ENCODE data around the gene SYNPR. TPM values are rescaled to one million over a fixed set of nuclear protein-coding genes. Genes with fewer than 3 reads are reported as not detected.

Gene SYNPR
- polyA plus RNA-seq, 3 donors: not detected

- Histone ChIP-seq H3K9me3 (replicated peaks in 1 of 2; ENCODE audit: control insufficient read depth in 1 of 2, insufficient read depth in 1 of 2, low read length in 2 of 2) (no peaks in the 10 kb centered on the region), H3K4me2 (replicated peaks; ENCODE audit: extremely low read depth, low read length, poor library complexity, severe bottlenecking) (no peak overlapping the region), H3K79me2 (ENCODE audit: insufficient read depth, low read length) (no peaks in the 10 kb centered on the region), H3K4me3 (replicated peaks in 1 of 3; ENCODE audit: low read depth in 2 of 3, low read length in 3 of 3) (no peak overlapping the region), H3K9ac (ENCODE audit: insufficient read depth, low read length, poor library complexity, severe bottlenecking) (no peak overlapping the region), H3K4me1 (ENCODE audit: control insufficient read depth in 1 of 2, insufficient read depth in 2 of 2, low read length in 2 of 2) (no peaks in the 10 kb centered on the region), H3K36me3 (replicated peaks in 1 of 2; ENCODE audit: control insufficient read depth in 1 of 2, insufficient read depth in 2 of 2, low read length in 2 of 2) (no peaks in the 10 kb centered on the region), H3K27me3 (ENCODE audit: control insufficient read depth in 2 of 2, insufficient read depth in 2 of 2, low read length in 2 of 2) (no peaks in the 10 kb centered on the region), H2AFZ (ENCODE audit: insufficient read depth, low read depth, low read length, poor library complexity, severe bottlenecking) (no peak overlapping the region), H4K20me1 (ENCODE audit: insufficient read depth, low read length) (no peaks in the 10 kb centered on the region), H3K27ac (ENCODE audit: low read depth in 1 of 2, low read length in 2 of 2) (no peak overlapping the region)
- H3K27me3 Mint-ChIP-seq (ENCODE audit: low read depth in 3 of 3): no peaks in the 10 kb centered on the region
- H3K36me3 Mint-ChIP-seq: no peaks in the 10 kb centered on the region
- no peak overlapping the region for H3K4me3 Mint-ChIP-seq
- H3K27ac Mint-ChIP-seq: no peak overlapping the region
- no peak for DNase-seq
- no peak for TF ChIP-seq CTCF (IDR thresholded peaks at IDR 0.05)
- H3K9me3 Mint-ChIP-seq: peaks cover 0 to 2% (median 0%) of the 10 kb centered on the region in 7 donors
- no peaks in the 10 kb centered on the region for H3K4me1 Mint-ChIP-seq
- intact Hi-C loops (cut with micrococcal nuclease): no loop called here
These were observed 230.7 kb downstream of the SYNPR start for GRCh38 chr3:63508771-63509170.

GRCh38 chr3:63513791-63514190 is 235.7 kb downstream of the SYNPR start:
- WGBS (ENCODE audit: insufficient coverage): no CpG with 5 or more reads among the region's 1 CpG
- H3K4me3 Mint-ChIP-seq: no peak overlapping the region
- Histone ChIP-seq H3K4me2 (replicated peaks; ENCODE audit: extremely low read depth, low read length, poor library complexity, severe bottlenecking) (no peak overlapping the region), H3K4me1 (ENCODE audit: control insufficient read depth in 1 of 2, insufficient read depth in 2 of 2, low read length in 2 of 2) (no peaks in the 10 kb centered on the region), H4K20me1 (ENCODE audit: insufficient read depth, low read length) (no peaks in the 10 kb centered on the region), H3K9ac (ENCODE audit: insufficient read depth, low read length, poor library complexity, severe bottlenecking) (no peak overlapping the region), H3K36me3 (replicated peaks in 1 of 2; ENCODE audit: control insufficient read depth in 1 of 2, insufficient read depth in 2 of 2, low read length in 2 of 2) (no peaks in the 10 kb centered on the region), H3K4me3 (replicated peaks in 1 of 3; ENCODE audit: low read depth in 2 of 3, low read length in 3 of 3) (no peak overlapping the region), H2AFZ (ENCODE audit: insufficient read depth, low read depth, low read length, poor library complexity, severe bottlenecking) (no peak overlapping the region), H3K27ac (ENCODE audit: low read depth in 1 of 2, low read length in 2 of 2) (no peak overlapping the region), H3K79me2 (ENCODE audit: insufficient read depth, low read length) (no peaks in the 10 kb centered on the region), H3K27me3 (ENCODE audit: control insufficient read depth in 2 of 2, insufficient read depth in 2 of 2, low read length in 2 of 2) (no peaks in the 10 kb centered on the region), H3K9me3 (replicated peaks in 1 of 2; ENCODE audit: control insufficient read depth in 1 of 2, insufficient read depth in 1 of 2, low read length in 2 of 2) (no peaks in the 10 kb centered on the region)
- no peaks in the 10 kb centered on the region for H3K36me3 Mint-ChIP-seq
- H3K9me3 Mint-ChIP-seq: peaks cover 0 to 2% (median 0%) of the 10 kb centered on the region in 7 donors
- no peaks in the 10 kb centered on the region for H3K27me3 Mint-ChIP-seq (ENCODE audit: low read depth in 3 of 3)
- H3K27ac Mint-ChIP-seq: no peak overlapping the region
- no peaks in the 10 kb centered on the region for H3K4me1 Mint-ChIP-seq
- DNase-seq: no peak
- no peak for TF ChIP-seq CTCF (IDR thresholded peaks at IDR 0.05)
- intact Hi-C loops (cut with micrococcal nuclease): no loop called here
